SK-N-MC (cell line): ENCODE measurements around the gene SPIRE1.

Source experiments
- DNase-seq: peaks from one replicate; pipeline ENCODE4 v3.0.0-alpha.2; 2011; ENCODE audit warnings: low read depth, low spot score
- H3K27ac ChIP-seq: fragments of 200-600 bp; sonication (generic); 2 replicates; pipeline ENCODE4 v1.5.1; 2016; ENCODE audit warnings: mixed run types
- H3K36me3 ChIP-seq: fragments of 200-600 bp; sonication (generic); 2 replicates; pipeline ENCODE4 v1.6.1; 2017; ENCODE audit warnings: antibody characterized with exemption, low read length, mixed read lengths; ENCODE audit not compliant: insufficient read depth
- H3K4me3 ChIP-seq: fragments of 200-600 bp; sonication (generic); 2 replicates; pipeline ENCODE4 v1.5.1; 2016
- H3K9ac ChIP-seq: fragments of 200-600 bp; sonication (generic); 2 replicates; pipeline ENCODE4 v1.8.0; 2017; ENCODE audit warnings: mixed run types, mixed read lengths; ENCODE audit not compliant: insufficient read length
- H3K9me3 ChIP-seq: fragments of 200-600 bp; sonication (generic); 2 replicates; pipeline ENCODE4 v1.6.1; 2017; ENCODE audit warnings: low read depth, mild to moderate bottlenecking, antibody characterized with exemption, low read length, moderate library complexity, mixed read lengths
- EZH2 ChIP-seq: fragments of 200-600 bp; sonication (generic); IDR thresholded peaks from one replicate; pipeline ENCODE4 v1.6.1; 2017; ENCODE audit warnings: antibody characterized with exemption
- FOXP2 ChIP-seq: optimal IDR thresholded peaks from 2 replicates; pipeline ENCODE3; 2011; ENCODE audit warnings: mild to moderate bottlenecking, moderate library complexity; ENCODE audit not compliant: insufficient read depth; ENCODE audit errors: extremely low read length, control extremely low read depth
- POLR2AphosphoS5 ChIP-seq: IDR thresholded peaks from 2 replicates; pipeline ENCODE4 v1.6.1; 2012; ENCODE audit warnings: mild to moderate bottlenecking, low read depth, low read length, borderline replicate concordance

Gene SPIRE1

GRCh38 chr18:12657684-12658425 lies at the start of gene SPIRE1:
TSS of gene SPIRE1 (minus strand) at chr18:12658107. CDS start at chr18:12657866, 241 bp downstream.
- no peak for DNase-seq
- Histone ChIP-seq H3K9me3 (no peaks in the 10 kb centered on the region), H3K27ac (0 out of 2 replicates have a peak within 1 kb of the TSS, but pooled peaks have one; percentile 20), H3K9ac (peak within 1 kb of the TSS; percentile 87), H3K36me3 (no peaks in the 10 kb centered on the region), H3K4me3 (peak within 1 kb of the TSS; percentile 99)
- no peak for TF ChIP-seq EZH2
- TF ChIP-seq FOXP2: no peak
- TF ChIP-seq POLR2AphosphoS5: no peak

GRCh38 chr18:12703664-12704063 lies 45.8 kb upstream of the SPIRE1 start:
- H3K36me3 ChIP-seq: peaks cover 50% of the 10 kb centered on the region
- H3K27ac ChIP-seq: peak overlapping the region; percentile 96

GRCh38 chr18:12703096-12703567 lies 45.2 kb upstream of the SPIRE1 start:
- no peak for TF ChIP-seq POLR2AphosphoS5
- TF ChIP-seq EZH2: no peak
- no peak for TF ChIP-seq FOXP2
- no peak for DNase-seq
- peak overlapping the region; percentile 98 for H3K9ac ChIP-seq
- peak overlapping the region; percentile 82 for H3K4me3 ChIP-seq
- no peaks in the 10 kb centered on the region for H3K9me3 ChIP-seq
- peaks cover 52% of the 10 kb centered on the region for H3K36me3 ChIP-seq
- H3K27ac ChIP-seq: peak overlapping the region; percentile 96

More at GRCh38 chr18:12703664-12704063, 45.8 kb upstream of the SPIRE1 start:
- Histone ChIP-seq H3K4me3 (peak overlapping the region; percentile 82), H3K9me3 (no peaks in the 10 kb centered on the region), H3K9ac (peak overlapping the region; percentile 98)
- TF ChIP-seq EZH2 (no peak), FOXP2 (no peak), POLR2AphosphoS5 (no peak)
- DNase-seq: no peak

- Histone ChIP-seq H3K9ac (peak within 1 kb of the TSS; percentile 98), H3K36me3 (peaks cover 50% of the 10 kb centered on the region), H3K4me3 (peak within 1 kb of the TSS; percentile 82), H3K9me3 (no peaks in the 10 kb centered on the region), H3K27ac (peak within 1 kb of the TSS; percentile 96)
- no peak for DNase-seq
- TF ChIP-seq FOXP2 (peak; percentile 60), EZH2 (no peak), POLR2AphosphoS5 (peak; percentile 74)
Measured at GRCh38 chr18:12702221-12703095, 44.6 kb upstream of the SPIRE1 start, which contains the start of the genes CEP76 and PSMG2. TSS of gene CEP76 (minus strand) at chr18:12702723. CDS start at chr18:12702548, 175 bp downstream. TSS of gene PSMG2 (plus strand) at chr18:12703042. CDS start at chr18:12703108, 66 bp downstream.

GRCh38 chr18:12701161-12701560 lies 43.3 kb upstream of the SPIRE1 start:
- Histone ChIP-seq H3K9me3 (no peaks in the 10 kb centered on the region), H3K4me3 (peak overlapping the region; percentile 82), H3K9ac (peak overlapping the region; percentile 98), H3K27ac (no peak overlapping the region), H3K36me3 (peaks cover 46% of the 10 kb centered on the region)
- TF ChIP-seq POLR2AphosphoS5 (no peak), EZH2 (no peak), FOXP2 (no peak)
- DNase-seq: no peak

GRCh38 chr18:12699747-12700146 lies 41.8 kb upstream of the SPIRE1 start:
- Histone ChIP-seq H3K9me3 (no peaks in the 10 kb centered on the region), H3K9ac (no peak overlapping the region), H3K27ac (no peak overlapping the region), H3K4me3 (no peak overlapping the region), H3K36me3 (peaks cover 37% of the 10 kb centered on the region)
- no peak for DNase-seq
- TF ChIP-seq EZH2 (no peak), POLR2AphosphoS5 (no peak), FOXP2 (no peak)

GRCh38 chr18:12694032-12694431 lies 36.1 kb upstream of the SPIRE1 start:
- TF ChIP-seq EZH2 (no peak), POLR2AphosphoS5 (no peak), FOXP2 (no peak)
- no peak overlapping the region for H3K9ac ChIP-seq
- no peaks in the 10 kb centered on the region for H3K9me3 ChIP-seq
- H3K27ac ChIP-seq: no peak overlapping the region
- no peak for DNase-seq
- no peak overlapping the region for H3K4me3 ChIP-seq
- H3K36me3 ChIP-seq: peaks cover 21% of the 10 kb centered on the region

GRCh38 chr18:12692206-12692605 lies 34.3 kb upstream of the SPIRE1 start:
- Histone ChIP-seq H3K27ac (no peak overlapping the region), H3K36me3 (peaks cover 6% of the 10 kb centered on the region), H3K4me3 (no peak overlapping the region), H3K9ac (no peak overlapping the region), H3K9me3 (no peaks in the 10 kb centered on the region)
- no peak for DNase-seq
- no peak for TF ChIP-seq EZH2
- TF ChIP-seq POLR2AphosphoS5: no peak
- no peak for TF ChIP-seq FOXP2
